CD4-positive, CD25-positive, alpha-beta regulatory T cell (primary cell): ENCODE results near the gene SRCAP. TPM values are rescaled to one million over a fixed set of nuclear protein-coding genes. Genes with fewer than 3 reads are reported as not detected.

ENCODE experiments used
- ATAC-seq, 2 donors: fragments of 150-1000 bp; cut with Tn5 transposase; one replicate each; pipeline ENCODE4 v1.10.0; 2021; ENCODE audit warnings: low read depth in 2 of 2, moderate number of reproducible peaks in 2 of 2, moderate library complexity in 1 of 2
- DNase-seq, 3 donors: peaks; one replicate each; pipeline versions ENCODE4 v3.0.0 to v3.0.0-alpha.2; 2012 to 2022; ENCODE audit warnings: mixed read lengths in 1 of 3
- H3K27ac ChIP-seq: one replicate; pipeline ENCODE4 v1.7.0; 2013; ENCODE audit warnings: mild to moderate bottlenecking, low read length; ENCODE audit not compliant: insufficient read depth, poor library complexity, severe bottlenecking
- H3K27me3 ChIP-seq: one replicate; pipeline ENCODE4 v1.7.0; 2013; ENCODE audit warnings: low read length; ENCODE audit not compliant: control insufficient read depth, insufficient read depth
- H3K36me3 ChIP-seq: one replicate; pipeline ENCODE4 v1.7.0; 2013; ENCODE audit warnings: mild to moderate bottlenecking, low read length, moderate library complexity; ENCODE audit not compliant: control insufficient read depth, insufficient read depth
- H3K4me1 ChIP-seq: 2 replicates; pipeline ENCODE4 v1.7.0; 2013; ENCODE audit warnings: mild to moderate bottlenecking, low read length; ENCODE audit not compliant: insufficient read depth, control insufficient read depth, poor library complexity, severe bottlenecking
- H3K4me3 ChIP-seq: one replicate; pipeline ENCODE4 v1.7.0; 2013; ENCODE audit warnings: low read depth, mild to moderate bottlenecking, low read length, moderate library complexity
- H3K9me3 ChIP-seq, 2 experiments: 1 replicate in 1 of 2; 2 replicates in 1 of 2; pipeline ENCODE4 v1.7.0; 2013; ENCODE audit warnings: low read length in 2 of 2, mild to moderate bottlenecking in 1 of 2, moderate library complexity in 1 of 2; ENCODE audit not compliant: control insufficient read depth in 2 of 2
- H3K27ac Mint-ChIP-seq, 3 donors: one replicate each; pipeline ENCODE4 v1.8.0; 2020 to 2022; ENCODE audit warnings: mild to moderate bottlenecking in 3 of 3, mixed read lengths in 3 of 3, moderate library complexity in 2 of 3
- H3K27me3 Mint-ChIP-seq: one replicate; pipeline ENCODE4 v1.8.0; 2022; ENCODE audit warnings: mild to moderate bottlenecking, mixed read lengths
- H3K36me3 Mint-ChIP-seq: one replicate; pipeline ENCODE4 v1.8.0; 2020; ENCODE audit warnings: mixed read lengths
- H3K4me1 Mint-ChIP-seq, 4 donors: one replicate each; pipeline ENCODE4 v1.8.0; 2020 to 2022; ENCODE audit warnings: mixed read lengths in 4 of 4, mild to moderate bottlenecking in 1 of 4
- H3K4me3 Mint-ChIP-seq, 4 donors: one replicate each; pipeline ENCODE4 v1.8.0; 2020 to 2022; ENCODE audit warnings: mild to moderate bottlenecking in 4 of 4, mixed read lengths in 4 of 4, moderate library complexity in 3 of 4
- H3K9me3 Mint-ChIP-seq, 7 donors: one replicate each; pipeline ENCODE4 v1.8.0; 2020 to 2022; ENCODE audit warnings: mixed read lengths in 7 of 7, mild to moderate bottlenecking in 3 of 7, moderate library complexity in 2 of 7
- polyA plus RNA-seq, 4 donors: library from polyadenylated mRNA; unstranded; fragments of 300-500 nt; fragmentation: Illumina TruSeq; gene quantifications; one replicate each; pipeline ENCODE4 v1.2.3, GENCODE V29; 2021
- total RNA-seq: library from RNA; stranded (reverse); gene quantifications from one replicate; pipeline ENCODE4 v1.2.3, GENCODE V29; 2022

The SRCAP gene
- 83.0 TPM for total RNA-seq
- polyA plus RNA-seq, result 10 to 100 TPM in 1 of 4 donors, 1 to 10 TPM in 3; 4.9 to 12.4 (median 7.5) TPM

DNA sequence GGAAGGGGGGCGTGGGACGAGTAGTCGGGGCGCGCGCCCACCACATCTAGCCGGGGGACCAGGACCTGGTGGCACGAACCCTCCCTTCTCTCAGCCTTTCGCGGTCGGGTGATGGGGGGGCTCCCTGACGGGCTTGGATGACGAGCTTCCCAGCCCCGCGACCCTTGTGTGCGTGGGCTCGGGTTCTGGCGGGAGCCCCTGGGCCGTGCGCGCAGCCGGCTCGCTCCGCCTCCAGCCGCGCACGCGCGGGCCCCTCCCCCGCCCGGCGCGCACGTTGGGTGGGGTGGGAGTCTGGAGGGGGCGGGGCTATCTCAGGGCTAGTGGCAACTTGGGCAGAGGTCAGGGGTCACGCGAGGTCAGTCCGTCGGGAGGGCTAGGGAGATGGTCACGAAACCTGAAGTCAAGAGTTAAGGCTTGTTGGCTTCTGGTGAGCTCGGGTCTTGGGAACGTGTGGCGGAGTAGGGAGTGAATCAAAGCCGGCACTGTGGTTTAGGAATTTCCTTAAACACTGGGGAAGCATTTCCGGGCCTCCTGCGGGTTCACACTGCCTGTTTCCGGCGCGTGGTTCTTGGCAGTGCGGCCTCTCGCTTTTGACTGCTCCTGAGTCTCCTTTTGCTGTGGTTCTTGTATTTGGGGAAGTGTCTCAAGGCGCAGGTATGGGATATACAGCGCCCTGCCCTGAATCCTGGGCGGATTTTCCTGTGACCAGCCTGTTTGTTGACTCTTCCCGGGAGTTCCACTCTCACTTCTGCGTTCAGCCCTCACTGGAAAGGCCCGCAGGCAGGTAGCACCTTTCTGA, at the start of gene SRCAP:
TSS of gene SRCAP (plus strand) at position 356 of the 799 bp plus-strand sequence. CDS start 1,654 bp downstream, outside the sequence.
- ATAC-seq, result peak; percentile 10 to 13
- Mint-ChIP-seq H3K9me3 (peaks cover 0 to 2% (median 0%) of the 10 kb centered on the region in 7 donors), H3K4me3 (peak within 1 kb of the TSS; percentile 92 to 100 (median 97)), H3K27ac (peak within 1 kb of the TSS; percentile 100), H3K36me3 (peaks cover 10% of the 10 kb centered on the region), H3K4me1 (peaks cover 9 to 37% (median 21%) of the 10 kb centered on the region in 4 donors), H3K27me3 (peaks cover 5% of the 10 kb centered on the region)
- H3K4me1 ChIP-seq, result peaks cover 24% of the 10 kb centered on the region
- peaks cover 32% of the 10 kb centered on the region for H3K36me3 ChIP-seq
- no peaks in the 10 kb centered on the region for H3K9me3 ChIP-seq
- peak within 1 kb of the TSS; percentile 99 for H3K27ac ChIP-seq
- peak; percentile 70 to 90 (median 71) for DNase-seq
- H3K27me3 ChIP-seq, result no peaks in the 10 kb centered on the region
- H3K4me3 ChIP-seq, result peak within 1 kb of the TSS; percentile 72

DNA sequence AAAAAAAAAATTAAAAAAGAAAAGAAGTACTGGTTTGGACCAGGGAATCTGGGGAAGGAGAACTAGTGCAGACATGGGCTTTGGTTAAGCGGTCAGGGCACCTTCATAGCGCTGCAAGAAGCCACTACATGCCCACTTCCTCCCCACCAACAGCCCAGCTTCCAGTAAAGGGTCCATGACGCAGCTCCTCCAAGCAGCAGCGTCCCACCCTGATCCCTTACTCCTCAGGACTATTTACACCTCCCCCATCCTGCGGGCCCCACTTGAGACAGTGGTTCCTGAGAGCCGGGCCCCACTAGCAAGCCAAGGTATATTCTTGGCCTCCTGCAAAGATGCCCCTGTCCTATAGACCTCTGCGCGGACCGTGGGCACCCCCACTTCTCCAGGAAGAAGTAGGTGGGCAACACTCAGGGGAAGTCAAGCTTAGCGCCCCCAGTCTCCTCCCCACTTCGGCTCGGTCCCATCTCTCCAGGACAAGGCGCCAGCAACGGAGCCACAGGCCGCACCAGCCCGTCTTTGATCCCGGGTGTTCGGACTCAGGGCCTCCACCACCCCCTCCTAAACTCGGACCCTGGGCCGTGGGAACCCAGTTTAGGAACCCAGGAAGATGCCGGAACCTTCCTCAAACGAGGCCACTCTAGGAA, 49.1 kb upstream of the SRCAP start:
- peak overlapping the region; percentile 71 for H3K4me3 ChIP-seq
- H3K4me1 Mint-ChIP-seq, result peaks cover 0 to 27% (median 15%) of the 10 kb centered on the region in 4 donors
- H3K36me3 Mint-ChIP-seq, result peaks cover 3% of the 10 kb centered on the region
- no peaks in the 10 kb centered on the region for H3K9me3 ChIP-seq
- H3K4me3 Mint-ChIP-seq, result peak overlapping the region; percentile 90 to 100 (median 100)
- H3K27me3 Mint-ChIP-seq, result peaks cover 12% of the 10 kb centered on the region
- ATAC-seq (no peak), DNase-seq (no peak)
- no peaks in the 10 kb centered on the region for H3K9me3 Mint-ChIP-seq
- peak overlapping the region; percentile 96 for H3K27ac ChIP-seq
- H3K36me3 ChIP-seq, result peaks cover 23% of the 10 kb centered on the region
- peaks cover 16% of the 10 kb centered on the region for H3K4me1 ChIP-seq
- no peaks in the 10 kb centered on the region for H3K27me3 ChIP-seq
- H3K27ac Mint-ChIP-seq, result peak overlapping the region; percentile 98 to 100 (median 100)

DNA sequence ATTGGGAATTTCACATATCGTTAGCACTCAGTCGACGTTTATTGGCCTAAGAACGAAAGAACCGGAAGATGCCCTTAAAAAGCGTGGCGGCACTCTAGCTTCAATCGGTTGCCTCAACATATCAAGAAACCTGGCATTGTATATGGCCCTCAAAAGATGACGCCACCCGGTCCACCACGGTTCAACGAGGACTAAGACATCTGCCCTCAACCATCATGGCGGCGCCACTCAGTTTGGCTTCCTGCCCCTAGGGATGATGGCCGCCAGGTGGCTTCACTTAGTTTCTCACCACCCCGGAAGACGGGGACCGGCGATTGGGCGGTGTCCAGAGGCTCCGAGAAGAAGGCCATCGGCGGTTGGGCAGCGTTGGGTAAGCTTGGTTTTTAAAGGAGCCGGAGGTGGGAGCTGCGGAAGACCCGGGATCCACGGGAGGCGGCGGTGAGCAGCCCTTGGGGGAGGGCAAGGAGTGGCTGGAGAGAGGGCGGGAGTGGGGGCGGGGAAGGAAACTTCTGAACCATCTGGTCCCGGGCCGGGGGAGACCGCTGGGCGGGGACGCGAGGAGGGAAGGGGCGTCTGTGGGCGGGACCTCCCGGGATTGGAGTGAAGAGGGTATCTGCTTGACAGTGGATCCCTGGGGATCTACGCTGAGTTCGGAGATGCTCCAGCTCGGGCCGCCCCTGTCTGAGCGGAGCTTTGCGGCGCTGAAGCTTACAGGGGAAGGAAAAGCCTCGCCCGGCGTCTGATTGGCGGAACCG, 48.4 kb upstream of the SRCAP start, which contains the start of gene PRR14:
TSS of gene PRR14 (plus strand) at position 592 of the 755 bp plus-strand sequence. CDS start 686 bp downstream, outside the sequence.
- ATAC-seq (peak; percentile 90 to 91), DNase-seq (peak; percentile 98 to 100 (median 98))
- H3K27ac Mint-ChIP-seq, result peak within 1 kb of the TSS; percentile 98 to 100 (median 100)
- Histone ChIP-seq H3K9me3 (no peaks in the 10 kb centered on the region), H3K27ac (peak within 1 kb of the TSS; percentile 96), H3K4me3 (peak within 1 kb of the TSS; percentile 89), H3K4me1 (peaks cover 16% of the 10 kb centered on the region), H3K36me3 (peaks cover 30% of the 10 kb centered on the region), H3K27me3 (no peaks in the 10 kb centered on the region)
- H3K4me3 Mint-ChIP-seq, result peak within 1 kb of the TSS; percentile 90 to 100 (median 100)
- H3K4me1 Mint-ChIP-seq, result peaks cover 0 to 27% (median 17%) of the 10 kb centered on the region in 4 donors
- peaks cover 12% of the 10 kb centered on the region for H3K27me3 Mint-ChIP-seq
- no peaks in the 10 kb centered on the region for H3K9me3 Mint-ChIP-seq
- peaks cover 5% of the 10 kb centered on the region for H3K36me3 Mint-ChIP-seq

- ATAC-seq, result peak; percentile 47 to 56
- peaks cover 9% of the 10 kb centered on the region for H3K36me3 Mint-ChIP-seq
Measured at GRCh38 chr16:30651124-30652004, 47.6 kb upstream of the SRCAP start.

DNA sequence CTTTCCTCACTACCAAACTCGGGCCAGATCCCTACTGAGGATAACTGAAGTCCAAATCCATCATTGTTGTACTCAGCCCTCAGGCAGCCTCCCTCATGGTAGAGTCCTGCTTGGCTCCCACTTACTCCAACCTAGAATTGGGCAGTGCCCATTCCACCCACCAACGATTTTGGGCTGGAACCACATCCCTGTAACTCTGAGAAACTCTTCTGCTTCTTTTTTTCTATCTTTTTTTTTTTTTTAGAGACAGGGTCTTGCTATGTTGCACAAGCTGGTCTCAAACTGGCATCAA, 47.0 kb upstream of the SRCAP start:
- H3K36me3 ChIP-seq, result peaks cover 39% of the 10 kb centered on the region
- H3K4me1 Mint-ChIP-seq, result peaks cover 0 to 37% (median 18%) of the 10 kb centered on the region in 4 donors
- H3K9me3 Mint-ChIP-seq, result no peaks in the 10 kb centered on the region
- H3K27ac Mint-ChIP-seq, result peak overlapping the region; percentile 90 to 91 (median 91)
- H3K9me3 ChIP-seq, result no peaks in the 10 kb centered on the region
- peak overlapping the region; percentile 83 to 96 (median 89) for H3K4me3 Mint-ChIP-seq
- peak in 1 of 3 donors; percentile 15 for DNase-seq
- no peak for ATAC-seq
- no peaks in the 10 kb centered on the region for H3K27me3 ChIP-seq
- H3K4me3 ChIP-seq, result peak overlapping the region; percentile 57
- peak overlapping the region; percentile 96 for H3K27ac ChIP-seq
- peaks cover 10% of the 10 kb centered on the region for H3K36me3 Mint-ChIP-seq
- peaks cover 12% of the 10 kb centered on the region for H3K27me3 Mint-ChIP-seq
- H3K4me1 ChIP-seq, result peaks cover 19% of the 10 kb centered on the region

More at GRCh38 chr16:30651124-30652004, 47.6 kb upstream of the SRCAP start:
- Mint-ChIP-seq H3K4me3 (peak overlapping the region; percentile 90 to 100 (median 100)), H3K27me3 (peaks cover 12% of the 10 kb centered on the region), H3K4me1 (peaks cover 0 to 31% (median 17%) of the 10 kb centered on the region in 4 donors), H3K9me3 (no peaks in the 10 kb centered on the region), H3K27ac (peak overlapping the region; percentile 98 to 100 (median 100))
- Histone ChIP-seq H3K27me3 (no peaks in the 10 kb centered on the region), H3K36me3 (peaks cover 38% of the 10 kb centered on the region), H3K27ac (peak overlapping the region; percentile 96), H3K4me1 (peaks cover 16% of the 10 kb centered on the region), H3K9me3 (no peaks in the 10 kb centered on the region), H3K4me3 (peak overlapping the region; percentile 89)
- peak; percentile 63 to 84 (median 73) for DNase-seq

DNA sequence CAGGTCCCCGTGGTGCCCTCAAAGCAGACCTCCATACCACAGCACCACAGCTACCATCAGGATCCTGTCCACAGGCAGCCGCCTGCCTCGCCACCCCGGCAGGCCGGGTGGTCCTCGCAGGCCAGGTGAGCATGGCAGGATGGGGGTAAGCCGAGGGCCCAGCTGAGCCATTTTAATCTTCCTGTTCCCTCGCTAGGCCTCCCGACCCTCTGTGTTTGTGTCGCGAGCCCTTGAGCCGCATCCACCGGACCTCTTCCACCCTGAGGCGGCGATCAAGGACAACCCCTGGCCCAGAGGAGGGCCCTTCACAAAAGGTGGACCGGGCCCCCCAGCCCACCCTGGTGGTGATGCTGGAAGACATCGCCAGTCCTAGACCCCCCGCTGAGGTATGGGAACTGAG, 46.3 kb upstream of the SRCAP start:
- H3K4me3 Mint-ChIP-seq, result peak overlapping the region; percentile 83 to 91 (median 89)

More for the DNA sequence above, 46.3 kb upstream of the SRCAP start:
- Histone ChIP-seq H3K27me3 (no peaks in the 10 kb centered on the region), H3K9me3 (no peaks in the 10 kb centered on the region), H3K27ac (peak overlapping the region; percentile 96), H3K36me3 (peaks cover 39% of the 10 kb centered on the region), H3K4me3 (no peak overlapping the region), H3K4me1 (peaks cover 26% of the 10 kb centered on the region)
- peaks cover 10% of the 10 kb centered on the region for H3K36me3 Mint-ChIP-seq
- H3K9me3 Mint-ChIP-seq, result no peaks in the 10 kb centered on the region
- peak overlapping the region in 2 of 3 donors; percentile 90 to 91 for H3K27ac Mint-ChIP-seq
- peaks cover 12% of the 10 kb centered on the region for H3K27me3 Mint-ChIP-seq
- H3K4me1 Mint-ChIP-seq, result peaks cover 0 to 44% (median 22%) of the 10 kb centered on the region in 4 donors
- no peak for DNase-seq
- no peak for ATAC-seq
